Endothelial cell of umbilical vein (primary cell): ENCODE data around the gene C11orf24. TPM values are rescaled to one million over a fixed set of nuclear protein-coding genes. Genes with fewer than 3 reads are reported as not detected.

Source experiments
- BruUV-seq: library from RNA; stranded (reverse); fragments of 400-500 nt; replicated peaks from 2 replicates; lab custom pipeline; 2021; lab: Mats Ljungman, UMichigan
- CTCF ChIA-PET: fragments of 300-600, 350-600 bp; sonication (Branson Sonifier 250); formaldehyde crosslinking; loops from one replicate; lab custom pipeline; 2021; ENCODE audit warnings: antibody characterized with exemption, inconsistent platforms; lab: Charles Lee
- POLR2A ChIA-PET: fragments of 300-600, 350-600 bp; sonication (Branson Sonifier 250); formaldehyde crosslinking; loops from one replicate; lab custom pipeline; 2021; ENCODE audit warnings: antibody characterized with exemption, inconsistent platforms; lab: Charles Lee
- DNase-seq: peaks from one replicate; pipeline ENCODE4 v3.0.0-alpha.2; 2011; ENCODE audit warnings: low read depth, low spot score
- FAIRE-seq: peaks from 2 replicates; lab custom pipeline; 2011; peaks lifted over from hg19 to GRCh38; lab: Jason Lieb, UNC
- H2AFZ ChIP-seq: 2 replicates; pipeline ENCODE4 v1.6.0; 2012; ENCODE audit warnings: low read depth, low read length, control low read depth, inconsistent platforms
- H3K27ac ChIP-seq: 2 replicates; pipeline ENCODE4 v1.5.1; 2011; ENCODE audit warnings: low read depth, mild to moderate bottlenecking, control low read depth, low read length, moderate library complexity; ENCODE audit not compliant: insufficient read depth
- H3K27me3 ChIP-seq, 2 experiments: 2 replicates each; pipeline versions ENCODE4 v1.6.0 to v1.6.1; 2011; ENCODE audit warnings: low read length in 2 of 2, mixed read lengths in 1 of 2; ENCODE audit not compliant: control insufficient read depth in 2 of 2, insufficient read depth in 2 of 2
- H3K36me3 ChIP-seq, 2 experiments: 2 replicates in 1 of 2; 3 replicates in 1 of 2; pipeline ENCODE4 v1.5.1; 2011; ENCODE audit warnings: low read length in 2 of 2, mild to moderate bottlenecking in 1 of 2, moderate library complexity in 1 of 2; ENCODE audit not compliant: control insufficient read depth in 2 of 2, insufficient read depth in 2 of 2; ENCODE audit errors: extremely low read depth in 1 of 2
- H3K4me1 ChIP-seq: 3 replicates; pipeline ENCODE4 v1.5.1; 2011; ENCODE audit warnings: mild to moderate bottlenecking, low read length; ENCODE audit not compliant: control insufficient read depth, insufficient read depth; ENCODE audit errors: extremely low read depth
- H3K4me2 ChIP-seq: 2 replicates; pipeline ENCODE4 v1.6.1; 2011; ENCODE audit warnings: low read length, control low read depth, mixed read lengths; ENCODE audit not compliant: insufficient read depth
- H3K4me3 ChIP-seq, 3 experiments: fragments of 200-600 bp in 1 of 3; sonication (generic), shearing (Covaris generic) in 1 of 3; replicated peaks in 1 of 3; 2 replicates each; pipeline ENCODE4 v1.5.1; 2011 to 2016; ENCODE audit warnings: control low read depth in 3 of 3, low read length in 3 of 3, mild to moderate bottlenecking in 2 of 3, inconsistent platforms in 1 of 3, low read depth in 1 of 3, moderate library complexity in 1 of 3; ENCODE audit not compliant: insufficient read depth in 1 of 3
- H3K79me2 ChIP-seq: 2 replicates; pipeline ENCODE4 v1.6.0; 2012; ENCODE audit warnings: low read length, inconsistent platforms; ENCODE audit not compliant: control insufficient read depth, insufficient read depth
- H3K9ac ChIP-seq: replicated peaks from 2 replicates; pipeline ENCODE3; 2011; ENCODE audit warnings: low read length, control low read depth; ENCODE audit not compliant: insufficient read depth; ENCODE audit errors: extremely low read depth
- H3K9me1 ChIP-seq: replicated peaks from 3 replicates; pipeline ENCODE4 v1.6.0; 2011; ENCODE audit warnings: mild to moderate bottlenecking, low read length; ENCODE audit not compliant: control insufficient read depth, insufficient read depth; ENCODE audit errors: extremely low read depth
- H3K9me3 ChIP-seq: replicated peaks from 2 replicates; pipeline ENCODE4 v1.5.1; 2012; ENCODE audit warnings: low read length, inconsistent platforms; ENCODE audit not compliant: control insufficient read depth, insufficient read depth
- H4K20me1 ChIP-seq: replicated peaks from 2 replicates; pipeline ENCODE3; 2011; ENCODE audit warnings: mild to moderate bottlenecking, low read length; ENCODE audit not compliant: control insufficient read depth, insufficient read depth; ENCODE audit errors: extremely low read depth
- EZH2 ChIP-seq: IDR thresholded peaks from 2 replicates; pipeline ENCODE4 v1.6.1; 2012; ENCODE audit warnings: borderline replicate concordance, low read depth, mild to moderate bottlenecking, moderate library complexity, low read length, inconsistent platforms; ENCODE audit not compliant: severe bottlenecking
- FOS ChIP-seq: IDR thresholded peaks from 2 replicates; pipeline ENCODE4 v1.6.1; 2011; ENCODE audit warnings: mild to moderate bottlenecking, low read length, moderate library complexity, borderline replicate concordance; ENCODE audit not compliant: insufficient read depth
- GATA2 ChIP-seq: IDR thresholded peaks from 2 replicates; pipeline ENCODE4 v1.7.0; 2011; ENCODE audit warnings: low read depth, mild to moderate bottlenecking, moderate library complexity, mixed read lengths, low read length; ENCODE audit not compliant: insufficient read length, insufficient read depth
- JUN ChIP-seq: IDR thresholded peaks from 2 replicates; pipeline ENCODE4 v1.6.1; 2011; ENCODE audit warnings: borderline replicate concordance, low read depth; ENCODE audit not compliant: insufficient read length, insufficient read depth
- MAX ChIP-seq: IDR thresholded peaks from 2 replicates; pipeline ENCODE4 v1.6.1; 2011; ENCODE audit not compliant: insufficient read depth, insufficient read length
- MYC ChIP-seq: IDR thresholded peaks from one replicate; pipeline ENCODE4 v1.6.1; 2011; ENCODE audit warnings: mild to moderate bottlenecking, low read depth, low read length
- POLR2A ChIP-seq: IDR thresholded peaks from 2 replicates; pipeline ENCODE4 v1.6.1; 2012; ENCODE audit warnings: low read depth, mild to moderate bottlenecking, control low read depth, low read length
- POLR2AphosphoS5 ChIP-seq: IDR thresholded peaks from 2 replicates; pipeline ENCODE4 v1.6.1; 2012; ENCODE audit warnings: low read depth, mild to moderate bottlenecking, control low read depth, low read length, moderate library complexity; ENCODE audit not compliant: insufficient read depth
- dilution Hi-C: fragments of 300-500 bp; cut with MboI; formaldehyde crosslinking; loops from one replicate; pipeline ENCODE4 v1.15.0; 2019; ENCODE audit warnings: low sequenced_read_pairs; ENCODE audit not compliant: extremely low pct_ligation_motif_present
- intact Hi-C: fragments of 100-400 bp; cut with micrococcal nuclease; formaldehyde crosslinking; loops from one replicate; pipeline ENCODE4 v1.10.0; 2022
- polyA plus RNA-seq, 4 experiments: library from polyadenylated mRNA; depleted of rRNA in 3 of 4; stranded (reverse) in 3 of 4; unstranded in 1 of 4; fragments of >200 nt; gene quantifications; 2 replicates each; pipeline versions ENCODE4 v1.2.1 to v1.2.3, GENCODE V29; 2011 to 2012; ENCODE audit warnings: missing spikeins in 1 of 4
- total RNA-seq: library from RNA; stranded (reverse); gene quantifications from 2 replicates; pipeline ENCODE4 v1.2.3, GENCODE V29; 2021
- TF ChIP-seq, protein P1 (sequence below), 2 donors: IDR thresholded peaks; 1 replicate in 1 of 2; 2 replicates in 1 of 2; pipeline ENCODE4 v1.5.1; 2011; ENCODE audit warnings: low read length in 2 of 2, mild to moderate bottlenecking in 2 of 2, moderate library complexity in 2 of 2, control low read depth in 1 of 2, inconsistent platforms in 1 of 2, low read depth in 1 of 2; ENCODE audit not compliant: insufficient read depth in 1 of 2; ENCODE audit errors: extremely low read depth in 1 of 2

The C11orf24 gene
- total and polyA plus RNA-seq, 2 donors (not counting 3 experiments of a cell fraction or from before 2014, with no cell fraction given): 26.4 to 34.1 TPM

- FAIRE-seq (no peak), DNase-seq (no peak)
- H3K79me2 ChIP-seq: no peaks in the 10 kb centered on the region
- H3K4me1 ChIP-seq: peaks cover 4% of the 10 kb centered on the region
- no peak overlapping the region for H2AFZ ChIP-seq
- H3K27ac ChIP-seq: no peak overlapping the region
- no peaks in the 10 kb centered on the region for H3K36me3 ChIP-seq
- TF ChIP-seq MAX (no peak), GATA2 (no peak), EZH2 (no peak), POLR2A (no peak), JUN (no peak), FOS (no peak), MYC (no peak), POLR2AphosphoS5 (no peak)
- TF ChIP-seq, protein P1, sequence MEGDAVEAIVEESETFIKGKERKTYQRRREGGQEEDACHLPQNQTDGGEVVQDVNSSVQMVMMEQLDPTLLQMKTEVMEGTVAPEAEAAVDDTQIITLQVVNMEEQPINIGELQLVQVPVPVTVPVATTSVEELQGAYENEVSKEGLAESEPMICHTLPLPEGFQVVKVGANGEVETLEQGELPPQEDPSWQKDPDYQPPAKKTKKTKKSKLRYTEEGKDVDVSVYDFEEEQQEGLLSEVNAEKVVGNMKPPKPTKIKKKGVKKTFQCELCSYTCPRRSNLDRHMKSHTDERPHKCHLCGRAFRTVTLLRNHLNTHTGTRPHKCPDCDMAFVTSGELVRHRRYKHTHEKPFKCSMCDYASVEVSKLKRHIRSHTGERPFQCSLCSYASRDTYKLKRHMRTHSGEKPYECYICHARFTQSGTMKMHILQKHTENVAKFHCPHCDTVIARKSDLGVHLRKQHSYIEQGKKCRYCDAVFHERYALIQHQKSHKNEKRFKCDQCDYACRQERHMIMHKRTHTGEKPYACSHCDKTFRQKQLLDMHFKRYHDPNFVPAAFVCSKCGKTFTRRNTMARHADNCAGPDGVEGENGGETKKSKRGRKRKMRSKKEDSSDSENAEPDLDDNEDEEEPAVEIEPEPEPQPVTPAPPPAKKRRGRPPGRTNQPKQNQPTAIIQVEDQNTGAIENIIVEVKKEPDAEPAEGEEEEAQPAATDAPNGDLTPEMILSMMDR (IDR thresholded peaks at IDR 0.05; ENCODE audit: extremely low read depth in 1 of 2, insufficient read depth in 1 of 2, low read depth in 1 of 2, low read length in 2 of 2): no peak
- no TSS peak for BruUV-seq
- ChIA-PET CTCF (interaction anchor here (0.8 to 7.1 kb wide), 8 partner anchors 9 to 91 kb away, joined by 3 to 152 read pairs (median 27); partner anchors contain the start of gene C11orf24), POLR2A (no interaction called here)
- no peak overlapping the region for H3K4me2 ChIP-seq
- H4K20me1 ChIP-seq: no peaks in the 10 kb centered on the region
- H3K4me3 ChIP-seq: no peak overlapping the region
- H3K9me1 ChIP-seq: no peaks in the 10 kb centered on the region
- H3K9ac ChIP-seq: no peak overlapping the region
- intact Hi-C loops (no loop called here), dilution Hi-C loops (no loop called here)
- no peaks in the 10 kb centered on the region for H3K9me3 ChIP-seq
- H3K27me3 ChIP-seq: peaks cover 0 to 2% of the 10 kb centered on the region in 2 experiments
Measured at GRCh38 chr11:68295271-68295670, 23.5 kb upstream of the C11orf24 start.
